ENCODE measurements around the gene PTCD1.
"Not testable (repeated sequence)": the region's sequence is repeated elsewhere in the genome, so short reads cannot be mapped to it uniquely, and the experiment has no call there.

Gene PTCD1

GRCh38 chr7:99447943-99448342 is 9.3 kb upstream of the PTCD1 start:
- no peak for DNase-seq

- no peak for DNase-seq
Observed at GRCh38 chr7:99446096-99446495, 7.5 kb upstream of the PTCD1 start.

- no peak for DNase-seq
Observed at GRCh38 chr7:99440195-99440594, 1.6 kb upstream of the PTCD1 start.

GRCh38 chr7:99437946-99438572 is 539 bp downstream of the PTCD1 start:
- DNase-seq, result no peak

GRCh38 chr7:99433158-99433557 is 5.4 kb downstream of the PTCD1 start:
- no peak for DNase-seq

GRCh38 chr7:99431756-99432540 is 6.7 kb downstream of the PTCD1 start:
- not testable (repeated sequence) for DNase-seq

GRCh38 chr7:99429756-99430155 is 8.8 kb downstream of the PTCD1 start:
- no peak for DNase-seq

GRCh38 chr7:99428972-99429566 is 9.5 kb downstream of the PTCD1 start:
- DNase-seq, result no peak

- no peak for DNase-seq
Observed at GRCh38 chr7:99424932-99425730, 13.5 kb downstream of the PTCD1 start.

- no peak for DNase-seq
Observed at GRCh38 chr7:99422625-99423024, 16.0 kb downstream of the PTCD1 start.

GRCh38 chr7:99422186-99422585 is 16.4 kb downstream of the PTCD1 start:
- no peak for DNase-seq

- DNase-seq, result no peak
Observed at GRCh38 chr7:99420986-99421385, 17.6 kb downstream of the PTCD1 start.

GRCh38 chr7:99420213-99420612 is 18.4 kb downstream of the PTCD1 start:
- DNase-seq, result no peak

GRCh38 chr7:99419323-99420021 is 19.1 kb downstream of the PTCD1 start:
- DNase-seq, result no peak

- no peak for DNase-seq
Observed at GRCh38 chr7:99418260-99418659, 20.3 kb downstream of the PTCD1 start.

- DNase-seq, result peak; percentile 20 to 39
Observed at GRCh38 chr7:99415513-99416127, 23.0 kb downstream of the PTCD1 start.

- no peak for DNase-seq
Observed at GRCh38 chr7:99410635-99411034, 28.0 kb downstream of the PTCD1 start.

- no peak for DNase-seq
Observed at GRCh38 chr7:99409806-99410205, 28.8 kb downstream of the PTCD1 start.

- no peak for DNase-seq
Observed at GRCh38 chr7:99409192-99409572, 29.4 kb downstream of the PTCD1 start.

GRCh38 chr7:99408379-99409191 is 30.0 kb downstream of the PTCD1 start, which contains the start of the genes BUD31 and PDAP1:
Gene BUD31, plus strand, starts transcription at chr7:99408969. Its CDS starts 2,124 bp downstream, at chr7:99411093.
Gene PDAP1, minus strand, starts transcription at chr7:99408597. Its CDS starts 49 bp downstream, at chr7:99408548.
- DNase-seq, result peak; percentile 84 to 89

GRCh38 chr7:99407872-99408378 is 30.7 kb downstream of the PTCD1 start:
- DNase-seq, result peak in 1 of 2 experiments; percentile 3
